Measurements from ENCODE around the gene ANAPC16.

- TF ChIP-seq, protein P1, sequence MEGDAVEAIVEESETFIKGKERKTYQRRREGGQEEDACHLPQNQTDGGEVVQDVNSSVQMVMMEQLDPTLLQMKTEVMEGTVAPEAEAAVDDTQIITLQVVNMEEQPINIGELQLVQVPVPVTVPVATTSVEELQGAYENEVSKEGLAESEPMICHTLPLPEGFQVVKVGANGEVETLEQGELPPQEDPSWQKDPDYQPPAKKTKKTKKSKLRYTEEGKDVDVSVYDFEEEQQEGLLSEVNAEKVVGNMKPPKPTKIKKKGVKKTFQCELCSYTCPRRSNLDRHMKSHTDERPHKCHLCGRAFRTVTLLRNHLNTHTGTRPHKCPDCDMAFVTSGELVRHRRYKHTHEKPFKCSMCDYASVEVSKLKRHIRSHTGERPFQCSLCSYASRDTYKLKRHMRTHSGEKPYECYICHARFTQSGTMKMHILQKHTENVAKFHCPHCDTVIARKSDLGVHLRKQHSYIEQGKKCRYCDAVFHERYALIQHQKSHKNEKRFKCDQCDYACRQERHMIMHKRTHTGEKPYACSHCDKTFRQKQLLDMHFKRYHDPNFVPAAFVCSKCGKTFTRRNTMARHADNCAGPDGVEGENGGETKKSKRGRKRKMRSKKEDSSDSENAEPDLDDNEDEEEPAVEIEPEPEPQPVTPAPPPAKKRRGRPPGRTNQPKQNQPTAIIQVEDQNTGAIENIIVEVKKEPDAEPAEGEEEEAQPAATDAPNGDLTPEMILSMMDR (IDR thresholded peaks at IDR 0.05; ENCODE audit: insufficient read depth, low read length, poor library complexity, severe bottlenecking) = no peak
- no peak for TF ChIP-seq EZH2phosphoT487 (conservative IDR thresholded peaks at IDR 0.05; ENCODE audit: low read length)
Observed at GRCh38 chr10:72175149-72175548, 40.7 kb upstream of the ANAPC16 start.

All from SU-DHL-6 (cell line).